ENCODE results near the gene NECAB3. TPM values are rescaled to one million over a fixed set of nuclear protein-coding genes. Genes with fewer than 3 reads are reported as not detected.

Gene NECAB3
- total and polyA plus RNA-seq, 4 donors: 10.5 to 14.8 (median 11.1) TPM

- TF ChIP-seq, protein P1, sequence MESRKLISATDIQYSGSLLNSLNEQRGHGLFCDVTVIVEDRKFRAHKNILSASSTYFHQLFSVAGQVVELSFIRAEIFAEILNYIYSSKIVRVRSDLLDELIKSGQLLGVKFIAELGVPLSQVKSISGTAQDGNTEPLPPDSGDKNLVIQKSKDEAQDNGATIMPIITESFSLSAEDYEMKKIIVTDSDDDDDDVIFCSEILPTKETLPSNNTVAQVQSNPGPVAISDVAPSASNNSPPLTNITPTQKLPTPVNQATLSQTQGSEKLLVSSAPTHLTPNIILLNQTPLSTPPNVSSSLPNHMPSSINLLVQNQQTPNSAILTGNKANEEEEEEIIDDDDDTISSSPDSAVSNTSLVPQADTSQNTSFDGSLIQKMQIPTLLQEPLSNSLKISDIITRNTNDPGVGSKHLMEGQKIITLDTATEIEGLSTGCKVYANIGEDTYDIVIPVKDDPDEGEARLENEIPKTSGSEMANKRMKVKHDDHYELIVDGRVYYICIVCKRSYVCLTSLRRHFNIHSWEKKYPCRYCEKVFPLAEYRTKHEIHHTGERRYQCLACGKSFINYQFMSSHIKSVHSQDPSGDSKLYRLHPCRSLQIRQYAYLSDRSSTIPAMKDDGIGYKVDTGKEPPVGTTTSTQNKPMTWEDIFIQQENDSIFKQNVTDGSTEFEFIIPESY (IDR thresholded peaks at IDR 0.05): no peak
- TF ChIP-seq YY1 (IDR thresholded peaks at IDR 0.05) (no peak), NR2F2 (IDR thresholded peaks at IDR 0.05) (no peak)
Observed at GRCh38 chr20:33640287-33640686, 33.9 kb downstream of the NECAB3 start (continued).

DNA sequence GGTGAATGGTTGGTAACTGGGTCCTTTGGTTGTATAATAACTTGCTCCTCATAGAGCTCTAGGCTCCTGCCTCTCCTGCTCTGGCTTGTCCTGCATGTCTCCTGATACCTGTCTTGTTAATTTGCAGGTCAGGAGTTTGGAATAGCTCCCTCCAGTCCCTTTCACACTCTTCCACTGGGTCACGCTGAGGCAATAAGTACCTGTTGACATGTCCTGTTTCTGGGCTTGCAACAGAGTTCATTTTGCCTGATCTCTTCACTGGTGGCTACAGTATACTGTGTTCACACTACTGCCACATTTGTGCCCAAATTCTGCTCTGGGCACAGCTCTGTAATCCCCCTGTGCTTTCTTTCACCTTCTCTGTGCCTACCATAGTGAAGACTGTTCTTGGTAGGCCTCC is 37.5 kb downstream of the NECAB3 start:
- TF ChIP-seq GABPA (IDR thresholded peaks at IDR 0.05 in 1 of 2, conservative IDR thresholded peaks at IDR 0.05 in 1 of 2): no peak
- no peak for TF ChIP-seq FOXA1 (IDR thresholded peaks at IDR 0.05)
- no peak for TF ChIP-seq SP1 (IDR thresholded peaks at IDR 0.05)
- TF ChIP-seq, protein P1 (IDR thresholded peaks at IDR 0.05): no peak
- TF ChIP-seq NR2F2 (IDR thresholded peaks at IDR 0.05): no peak
- no peak for TF ChIP-seq MAX (IDR thresholded peaks at IDR 0.05)
- no peak for TF ChIP-seq JUND (IDR thresholded peaks at IDR 0.05)
- TF ChIP-seq HNF4G (IDR thresholded peaks at IDR 0.05): no peak
- peak in 1 of 2 donors; percentile 32 for TF ChIP-seq RAD21 (IDR thresholded peaks at IDR 0.05)
- no peak for TF ChIP-seq TAF1 (conservative IDR thresholded peaks at IDR 0.05)
- no peak for TF ChIP-seq REST (IDR thresholded peaks at IDR 0.05)
- TF ChIP-seq FOXA2 (IDR thresholded peaks at IDR 0.05): peak; percentile 52
- no peak for TF ChIP-seq EGR1 (IDR thresholded peaks at IDR 0.05; ENCODE audit: low read depth in 2 of 2)
- no peak for TF ChIP-seq ATF3 (IDR thresholded peaks at IDR 0.05)
- TF ChIP-seq, protein P2, sequence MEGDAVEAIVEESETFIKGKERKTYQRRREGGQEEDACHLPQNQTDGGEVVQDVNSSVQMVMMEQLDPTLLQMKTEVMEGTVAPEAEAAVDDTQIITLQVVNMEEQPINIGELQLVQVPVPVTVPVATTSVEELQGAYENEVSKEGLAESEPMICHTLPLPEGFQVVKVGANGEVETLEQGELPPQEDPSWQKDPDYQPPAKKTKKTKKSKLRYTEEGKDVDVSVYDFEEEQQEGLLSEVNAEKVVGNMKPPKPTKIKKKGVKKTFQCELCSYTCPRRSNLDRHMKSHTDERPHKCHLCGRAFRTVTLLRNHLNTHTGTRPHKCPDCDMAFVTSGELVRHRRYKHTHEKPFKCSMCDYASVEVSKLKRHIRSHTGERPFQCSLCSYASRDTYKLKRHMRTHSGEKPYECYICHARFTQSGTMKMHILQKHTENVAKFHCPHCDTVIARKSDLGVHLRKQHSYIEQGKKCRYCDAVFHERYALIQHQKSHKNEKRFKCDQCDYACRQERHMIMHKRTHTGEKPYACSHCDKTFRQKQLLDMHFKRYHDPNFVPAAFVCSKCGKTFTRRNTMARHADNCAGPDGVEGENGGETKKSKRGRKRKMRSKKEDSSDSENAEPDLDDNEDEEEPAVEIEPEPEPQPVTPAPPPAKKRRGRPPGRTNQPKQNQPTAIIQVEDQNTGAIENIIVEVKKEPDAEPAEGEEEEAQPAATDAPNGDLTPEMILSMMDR (IDR thresholded peaks at IDR 0.05; ENCODE audit: low read depth, low read length, missing input control): no peak
- TF ChIP-seq YY1 (IDR thresholded peaks at IDR 0.05): no peak
- peak; percentile 14 to 52 for TF ChIP-seq HNF4A (conservative IDR thresholded peaks at IDR 0.05)
- TF ChIP-seq RXRA (IDR thresholded peaks at IDR 0.05): peak; percentile 16 to 53
- Histone ChIP-seq H3K9me3 (ENCODE audit: control insufficient read depth in 4 of 4, low read length in 3 of 4) (no peaks in the 10 kb centered on the region), H3K27ac (ENCODE audit: low read depth in 1 of 2, low read length in 2 of 2) (peak overlapping the region in 1 of 2 donors; percentile 46), H3K27me3 (ENCODE audit: control insufficient read depth in 4 of 4, insufficient read depth in 4 of 4, low read length in 3 of 4) (no peaks in the 10 kb centered on the region), H3K4me1 (ENCODE audit: control insufficient read depth in 4 of 4, insufficient read depth in 4 of 4, low read length in 3 of 4) (peaks cover 0 to 5% (median 0%) of the 10 kb centered on the region in 4 donors), H3K9ac (ENCODE audit: low read depth in 1 of 2, low read length in 2 of 2) (no peak overlapping the region), H3K4me3 (ENCODE audit: low read depth in 1 of 3, low read length in 3 of 3) (no peak overlapping the region), H3K36me3 (ENCODE audit: control insufficient read depth in 4 of 4, insufficient read depth in 3 of 4, low read depth in 1 of 4, low read length in 3 of 4) (peaks cover 4 to 35% (median 23%) of the 10 kb centered on the region in 4 donors)
- no peak for DNase-seq (ENCODE audit: low spot score)
- 38% methylated on average over 1 of the region's 1 CpG for WGBS
